Measurements from ENCODE around the gene UGT1A7.
"Not testable (repeated sequence)": the region's sequence is repeated elsewhere in the genome, so short reads cannot be mapped to it uniquely, and the experiment has no call there.

UGT1A7 gene

GRCh38 chr2:233700028-233700635 is 18.4 kb downstream of the UGT1A7 start:
- Histone ChIP-seq H3K27me3 (replicated peaks; ENCODE audit: control insufficient read depth, insufficient read depth, low read length) (no peaks in the 10 kb centered on the region), H3K4me3 (ENCODE audit: low read length) (no peak overlapping the region), H3K9ac (ENCODE audit: low read length) (peak overlapping the region; percentile 67), H3K9me3 (ENCODE audit: control insufficient read depth, low read length) (no peaks in the 10 kb centered on the region), H3K4me1 (ENCODE audit: control insufficient read depth, insufficient read depth, low read length) (peaks cover 25% of the 10 kb centered on the region), H3K36me3 (ENCODE audit: control insufficient read depth, insufficient read depth, low read length, severe bottlenecking) (no peaks in the 10 kb centered on the region)
- peak; percentile 93 for DNase-seq (ENCODE audit: low read depth)

- H3K9me3 ChIP-seq (ENCODE audit: control insufficient read depth, low read length); DNase-seq (ENCODE audit: low read depth); H3K36me3 ChIP-seq (ENCODE audit: control insufficient read depth, insufficient read depth, low read length, severe bottlenecking); H3K4me3 ChIP-seq (ENCODE audit: low read length); H3K9ac ChIP-seq (ENCODE audit: low read length); H3K27me3 ChIP-seq (replicated peaks; ENCODE audit: control insufficient read depth, insufficient read depth, low read length): not testable (repeated sequence)
- peaks cover 26% of the 10 kb centered on the region for H3K4me1 ChIP-seq (ENCODE audit: control insufficient read depth, insufficient read depth, low read length)
Measured at GRCh38 chr2:233700842-233701241, 19.1 kb downstream of the UGT1A7 start.

GRCh38 chr2:233702238-233702637 is 20.5 kb downstream of the UGT1A7 start:
- H3K27me3 ChIP-seq (replicated peaks; ENCODE audit: control insufficient read depth, insufficient read depth, low read length), result no peaks in the 10 kb centered on the region
- H3K9me3 ChIP-seq (ENCODE audit: control insufficient read depth, low read length), result no peaks in the 10 kb centered on the region
- no peak overlapping the region for H3K9ac ChIP-seq (ENCODE audit: low read length)
- H3K4me1 ChIP-seq (ENCODE audit: control insufficient read depth, insufficient read depth, low read length), result peaks cover 34% of the 10 kb centered on the region
- no peaks in the 10 kb centered on the region for H3K36me3 ChIP-seq (ENCODE audit: control insufficient read depth, insufficient read depth, low read length, severe bottlenecking)
- no peak for DNase-seq (ENCODE audit: low read depth)
- no peak overlapping the region for H3K4me3 ChIP-seq (ENCODE audit: low read length)

- Histone ChIP-seq H3K4me3 (ENCODE audit: low read length) (no peak overlapping the region), H3K9ac (ENCODE audit: low read length) (peak overlapping the region; percentile 24), H3K36me3 (ENCODE audit: control insufficient read depth, insufficient read depth, low read length, severe bottlenecking) (no peaks in the 10 kb centered on the region), H3K9me3 (ENCODE audit: control insufficient read depth, low read length) (no peaks in the 10 kb centered on the region), H3K27me3 (replicated peaks; ENCODE audit: control insufficient read depth, insufficient read depth, low read length) (peaks cover 3% of the 10 kb centered on the region), H3K4me1 (ENCODE audit: control insufficient read depth, insufficient read depth, low read length) (peaks cover 25% of the 10 kb centered on the region)
- peak; percentile 68 for DNase-seq (ENCODE audit: low read depth)
Measured at GRCh38 chr2:233705911-233706506, 24.3 kb downstream of the UGT1A7 start.

GRCh38 chr2:233706720-233707119 is 25.0 kb downstream of the UGT1A7 start:
- Histone ChIP-seq H3K9me3 (ENCODE audit: control insufficient read depth, low read length) (no peaks in the 10 kb centered on the region), H3K36me3 (ENCODE audit: control insufficient read depth, insufficient read depth, low read length, severe bottlenecking) (no peaks in the 10 kb centered on the region), H3K4me1 (ENCODE audit: control insufficient read depth, insufficient read depth, low read length) (peaks cover 29% of the 10 kb centered on the region), H3K9ac (ENCODE audit: low read length) (no peak overlapping the region), H3K4me3 (ENCODE audit: low read length) (no peak overlapping the region), H3K27me3 (replicated peaks; ENCODE audit: control insufficient read depth, insufficient read depth, low read length) (peaks cover 4% of the 10 kb centered on the region)
- DNase-seq (ENCODE audit: low read depth), result peak; percentile 79

- peaks cover 4% of the 10 kb centered on the region for H3K27me3 ChIP-seq (replicated peaks; ENCODE audit: control insufficient read depth, insufficient read depth, low read length)
- peaks cover 29% of the 10 kb centered on the region for H3K4me1 ChIP-seq (ENCODE audit: control insufficient read depth, insufficient read depth, low read length)
- no peak overlapping the region for H3K4me3 ChIP-seq (ENCODE audit: low read length)
- no peaks in the 10 kb centered on the region for H3K9me3 ChIP-seq (ENCODE audit: control insufficient read depth, low read length)
- no peaks in the 10 kb centered on the region for H3K36me3 ChIP-seq (ENCODE audit: control insufficient read depth, insufficient read depth, low read length, severe bottlenecking)
- no peak overlapping the region for H3K9ac ChIP-seq (ENCODE audit: low read length)
- DNase-seq (ENCODE audit: low read depth), result peak; percentile 69
Measured at GRCh38 chr2:233707940-233708644, 26.4 kb downstream of the UGT1A7 start.

- DNase-seq (ENCODE audit: low read depth), result no peak
- Histone ChIP-seq H3K27me3 (replicated peaks; ENCODE audit: control insufficient read depth, insufficient read depth, low read length) (peaks cover 4% of the 10 kb centered on the region), H3K4me3 (ENCODE audit: low read length) (no peak overlapping the region), H3K9ac (ENCODE audit: low read length) (no peak overlapping the region), H3K4me1 (ENCODE audit: control insufficient read depth, insufficient read depth, low read length) (peaks cover 29% of the 10 kb centered on the region), H3K36me3 (ENCODE audit: control insufficient read depth, insufficient read depth, low read length, severe bottlenecking) (no peaks in the 10 kb centered on the region), H3K9me3 (ENCODE audit: control insufficient read depth, low read length) (no peaks in the 10 kb centered on the region)
Measured at GRCh38 chr2:233708942-233709341, 27.2 kb downstream of the UGT1A7 start.

GRCh38 chr2:233711312-233712008 is 29.8 kb downstream of the UGT1A7 start:
- Histone ChIP-seq H3K36me3 (ENCODE audit: control insufficient read depth, insufficient read depth, low read length, severe bottlenecking) (no peaks in the 10 kb centered on the region), H3K4me1 (ENCODE audit: control insufficient read depth, insufficient read depth, low read length) (peaks cover 22% of the 10 kb centered on the region), H3K27me3 (replicated peaks; ENCODE audit: control insufficient read depth, insufficient read depth, low read length) (peaks cover 10% of the 10 kb centered on the region), H3K4me3 (ENCODE audit: low read length) (no peak overlapping the region), H3K9ac (ENCODE audit: low read length) (no peak overlapping the region), H3K9me3 (ENCODE audit: control insufficient read depth, low read length) (no peaks in the 10 kb centered on the region)
- DNase-seq (ENCODE audit: low read depth), result peak; percentile 95

- Histone ChIP-seq H3K27me3 (replicated peaks; ENCODE audit: control insufficient read depth, insufficient read depth, low read length) (peaks cover 22% of the 10 kb centered on the region), H3K9ac (ENCODE audit: low read length) (no peak within 1 kb of the TSS), H3K4me1 (ENCODE audit: control insufficient read depth, insufficient read depth, low read length) (peaks cover 12% of the 10 kb centered on the region), H3K4me3 (ENCODE audit: low read length) (no peak within 1 kb of the TSS), H3K36me3 (ENCODE audit: control insufficient read depth, insufficient read depth, low read length, severe bottlenecking) (no peaks in the 10 kb centered on the region), H3K9me3 (ENCODE audit: control insufficient read depth, low read length) (no peaks in the 10 kb centered on the region)
- no peak for DNase-seq (ENCODE audit: low read depth)
Measured at GRCh38 chr2:233712611-233713261, 31.0 kb downstream of the UGT1A7 start, which contains the start of gene UGT1A5. Gene UGT1A5, plus strand, starts transcription at chr2:233712907. Its CDS starts 85 bp downstream, at chr2:233712992.

- H3K4me1 ChIP-seq (ENCODE audit: control insufficient read depth, insufficient read depth, low read length), result peaks cover 7% of the 10 kb centered on the region
- H3K36me3 ChIP-seq (ENCODE audit: control insufficient read depth, insufficient read depth, low read length, severe bottlenecking), result no peaks in the 10 kb centered on the region
- peaks cover 27% of the 10 kb centered on the region for H3K27me3 ChIP-seq (replicated peaks; ENCODE audit: control insufficient read depth, insufficient read depth, low read length)
- no peak for DNase-seq (ENCODE audit: low read depth)
- H3K9ac ChIP-seq (ENCODE audit: low read length), result no peak overlapping the region
- H3K9me3 ChIP-seq (ENCODE audit: control insufficient read depth, low read length), result no peaks in the 10 kb centered on the region
- no peak overlapping the region for H3K4me3 ChIP-seq (ENCODE audit: low read length)
Measured at GRCh38 chr2:233713262-233713615, 31.5 kb downstream of the UGT1A7 start.

- no peak for DNase-seq (ENCODE audit: low read depth)
Measured at GRCh38 chr2:233714121-233714520, 32.4 kb downstream of the UGT1A7 start.

More at GRCh38 chr2:233714121-233714520, 32.4 kb downstream of the UGT1A7 start:
- peaks cover 5% of the 10 kb centered on the region for H3K4me1 ChIP-seq (ENCODE audit: control insufficient read depth, insufficient read depth, low read length)
- H3K9ac ChIP-seq (ENCODE audit: low read length), result no peak overlapping the region
- H3K4me3 ChIP-seq (ENCODE audit: low read length), result no peak overlapping the region
- no peaks in the 10 kb centered on the region for H3K36me3 ChIP-seq (ENCODE audit: control insufficient read depth, insufficient read depth, low read length, severe bottlenecking)
- no peaks in the 10 kb centered on the region for H3K9me3 ChIP-seq (ENCODE audit: control insufficient read depth, low read length)
- H3K27me3 ChIP-seq (replicated peaks; ENCODE audit: control insufficient read depth, insufficient read depth, low read length), result peaks cover 32% of the 10 kb centered on the region
